Common myeloid progenitor, CD34-positive (primary cell): Measurements from ENCODE around the gene LTBP1.

Experiments
- CTCF ChIA-PET: fragments of 350-600 bp; sonication (Branson Sonifier 250); formaldehyde crosslinking; loops from one replicate; lab custom pipeline; 2021; ENCODE audit warnings: antibody characterized with exemption; lab: Charles Lee
- POLR2A ChIA-PET: fragments of 350-600 bp; sonication (Branson Sonifier 250); formaldehyde crosslinking; loops from one replicate; lab custom pipeline; 2021; ENCODE audit warnings: antibody characterized with exemption; lab: Charles Lee
- DNase-seq, 3 donors: peaks; one replicate each; pipeline versions ENCODE4 v3.0.0 to v3.0.0-alpha.2; 2013
- H3K27ac ChIP-seq, 2 experiments: 1 replicate in 1 of 2; 2 replicates in 1 of 2; pipeline ENCODE4 v1.7.0; 2013; ENCODE audit warnings: inconsistent platforms in 2 of 2, low read length in 2 of 2, mild to moderate bottlenecking in 2 of 2, low read depth in 1 of 2, moderate library complexity in 1 of 2; ENCODE audit not compliant: severe bottlenecking in 2 of 2, insufficient read depth in 1 of 2, poor library complexity in 1 of 2
- H3K27me3 ChIP-seq, 5 experiments: replicated peaks in 2 of 5; 1 replicate in 3 of 5; 2 replicates in 2 of 5; pipeline versions ENCODE4 v1.6.1 to v1.7.0; 2013; ENCODE audit warnings: low read length in 4 of 5, mild to moderate bottlenecking in 2 of 5, moderate library complexity in 2 of 5, inconsistent platforms in 1 of 5; ENCODE audit not compliant: insufficient read depth in 5 of 5, control insufficient read depth in 4 of 5
- H3K36me3 ChIP-seq, 4 experiments: 1 replicate in 2 of 4; 2 replicates in 2 of 4; pipeline versions ENCODE4 v1.6.1 to v1.7.0; 2013; ENCODE audit warnings: low read length in 3 of 4, control low read depth in 1 of 4, mild to moderate bottlenecking in 1 of 4; ENCODE audit not compliant: control insufficient read depth in 4 of 4, insufficient read depth in 4 of 4
- H3K4me1 ChIP-seq, 4 experiments: 1 replicate in 3 of 4; 2 replicates in 1 of 4; pipeline versions ENCODE4 v1.6.1 to v1.7.1; 2013; ENCODE audit warnings: low read length in 3 of 4, mild to moderate bottlenecking in 3 of 4, control low read depth in 1 of 4, inconsistent platforms in 1 of 4, moderate library complexity in 1 of 4; ENCODE audit not compliant: control insufficient read depth in 4 of 4, insufficient read depth in 4 of 4; ENCODE audit errors: control extremely low read depth in 1 of 4
- H3K4me3 ChIP-seq, 7 experiments: 1 replicate in 4 of 7; 2 replicates in 3 of 7; pipeline versions ENCODE4 v1.5.1 to v1.7.0; 2013; ENCODE audit warnings: mild to moderate bottlenecking in 7 of 7, low read length in 6 of 7, moderate library complexity in 6 of 7, inconsistent platforms in 2 of 7, low read depth in 2 of 7, control low read depth in 1 of 7; ENCODE audit not compliant: insufficient read depth in 4 of 7, control insufficient read depth in 1 of 7; ENCODE audit errors: extremely low read depth in 1 of 7
- H3K9me3 ChIP-seq, 5 experiments: 1 replicate in 4 of 5; 2 replicates in 1 of 5; pipeline versions ENCODE4 v1.6.1 to v1.7.1; 2013; ENCODE audit warnings: low read length in 4 of 5, mild to moderate bottlenecking in 2 of 5, inconsistent platforms in 1 of 5, low read depth in 1 of 5, moderate library complexity in 1 of 5; ENCODE audit not compliant: control insufficient read depth in 4 of 5, insufficient read depth in 2 of 5; ENCODE audit errors: control extremely low read depth in 1 of 5
- WGBS: methylation state at CpG from one replicate; pipeline ENCODE4 v1.1.5; 2013; ENCODE audit not compliant: insufficient coverage; 5-methylcytosine and 5-hydroxymethylcytosine counted together

Gene LTBP1

GRCh38 chr2:33020883-33021282 lies 74.1 kb downstream of the LTBP1 start:
- DNase-seq, result no peak
- Histone ChIP-seq H3K27me3 (no peaks in the 10 kb centered on the region), H3K4me1 (peaks cover 15 to 40% (median 26%) of the 10 kb centered on the region in 4 experiments), H3K4me3 (no peak overlapping the region), H3K27ac (no peak overlapping the region), H3K36me3 (no peaks in the 10 kb centered on the region), H3K9me3 (no peaks in the 10 kb centered on the region)
- WGBS, result 97% methylated on average over 5 of the region's 6 CpGs
- ChIA-PET CTCF (interaction anchor here (0.6 to 0.9 kb wide), 3 partner anchors 7 to 375 kb away, joined by 3 to 4 read pairs (median 3); no protein-coding TSS in a partner anchor), POLR2A (no interaction called here)

DNA sequence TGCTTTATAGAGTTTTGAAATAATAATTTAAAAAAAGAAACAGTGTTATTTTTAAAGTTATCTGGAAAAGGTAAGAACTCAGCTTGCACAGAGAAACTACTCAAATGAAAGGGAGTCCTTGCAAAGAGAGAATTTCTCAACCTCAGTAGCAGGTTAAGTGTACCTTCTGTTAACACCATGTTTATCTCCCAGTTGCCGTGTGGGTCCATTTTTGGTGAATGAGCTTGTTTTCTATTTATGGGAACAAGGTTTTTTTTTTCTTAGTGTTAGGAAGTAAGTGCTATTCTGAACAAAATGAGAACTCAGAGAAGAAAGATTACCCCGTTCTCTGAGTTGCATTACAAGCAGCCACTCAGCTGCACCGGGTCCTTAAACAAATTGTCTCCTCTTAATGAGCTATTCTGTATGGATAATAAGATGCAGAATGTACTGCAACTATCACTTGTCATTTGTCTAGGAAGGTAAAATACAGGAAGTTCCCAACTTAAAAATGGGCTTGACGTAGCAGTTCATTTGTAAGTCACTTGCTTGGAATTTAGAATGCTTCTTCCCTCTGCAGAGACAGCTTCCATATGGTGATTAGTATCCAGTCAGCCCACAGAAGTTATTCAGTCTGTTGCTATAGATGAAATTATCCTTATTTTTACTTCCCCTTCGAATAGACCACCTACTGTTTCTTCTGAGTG lies 74.9 kb downstream of the LTBP1 start:
- Histone ChIP-seq H3K36me3 (no peaks in the 10 kb centered on the region), H3K4me1 (peaks cover 15 to 40% (median 26%) of the 10 kb centered on the region in 4 experiments), H3K27me3 (no peaks in the 10 kb centered on the region), H3K27ac (no peak overlapping the region), H3K4me3 (peak overlapping the region in 3 of 7 experiments; percentile 19 to 27 (median 21)), H3K9me3 (no peaks in the 10 kb centered on the region)
- 33% methylated on average over 1 of the region's 5 CpGs for WGBS
- CTCF ChIA-PET, result interaction anchor here (0.6 to 1.0 kb wide), 5 partner anchors 8 to 104 kb away, joined by 3 to 4 read pairs (median 3); no protein-coding TSS in a partner anchor
- POLR2A ChIA-PET, result no interaction called here
- DNase-seq, result peak in 2 of 3 donors; percentile 57 to 78

DNA sequence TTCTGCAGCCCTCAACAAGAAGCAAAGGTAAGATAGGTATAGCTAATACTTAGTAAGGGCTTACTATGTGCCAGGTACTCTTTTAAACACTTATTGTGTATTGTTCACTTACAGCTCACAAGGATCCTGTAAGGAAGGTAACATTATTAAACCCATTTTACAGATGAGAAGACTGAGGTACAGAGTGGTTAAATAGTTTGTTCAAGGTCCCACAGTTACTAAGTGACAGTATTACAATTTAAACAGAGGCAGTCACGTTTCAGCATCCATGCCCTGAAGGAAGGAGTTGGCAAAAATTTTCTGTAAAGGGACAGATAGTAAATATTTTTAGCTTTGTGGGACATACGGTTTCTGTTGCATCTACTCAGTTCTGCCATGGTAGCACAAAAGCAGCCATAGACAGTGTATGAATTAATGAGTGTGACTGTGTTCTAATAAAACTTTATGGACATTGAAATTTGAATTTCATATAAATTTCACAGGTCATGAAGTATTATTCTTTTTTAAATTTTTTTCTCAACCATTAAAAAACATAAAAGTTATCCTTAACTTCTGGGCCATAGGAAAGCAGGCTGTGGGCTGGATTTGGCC lies 75.7 kb downstream of the LTBP1 start:
- Histone ChIP-seq H3K27ac (peak overlapping the region; percentile 61 to 68), H3K27me3 (no peaks in the 10 kb centered on the region), H3K36me3 (no peaks in the 10 kb centered on the region), H3K4me1 (peaks cover 15 to 40% (median 26%) of the 10 kb centered on the region in 4 experiments), H3K4me3 (peak overlapping the region in 2 of 7 experiments; percentile 6 to 38), H3K9me3 (no peaks in the 10 kb centered on the region)
- 57% methylated on average over 1 of the region's 2 CpGs for WGBS
- ChIA-PET CTCF (interaction anchor here (0.6 to 1.0 kb wide), 3 partner anchors 9 to 103 kb away, joined by 3 to 4 read pairs (median 3); no protein-coding TSS in a partner anchor), POLR2A (no interaction called here)
- no peak for DNase-seq

GRCh38 chr2:33022989-33023727 lies 76.4 kb downstream of the LTBP1 start:
- Histone ChIP-seq H3K27ac (peak overlapping the region; percentile 61 to 68), H3K4me3 (peak overlapping the region in 2 of 7 experiments; percentile 6 to 38), H3K36me3 (no peaks in the 10 kb centered on the region), H3K27me3 (no peaks in the 10 kb centered on the region), H3K4me1 (peaks cover 15 to 40% (median 26%) of the 10 kb centered on the region in 4 experiments), H3K9me3 (no peaks in the 10 kb centered on the region)
- peak; percentile 83 to 98 (median 95) for DNase-seq
- POLR2A ChIA-PET, result no interaction called here
- CTCF ChIA-PET, result interaction anchor here (1.2 kb wide), 1 partner anchor 9 kb away, joined by 8 read pairs; no protein-coding TSS in a partner anchor
- WGBS, result no CpG with 5 or more reads among the region's 6 CpGs

- peak overlapping the region in 1 of 2 experiments; percentile 68 for H3K27ac ChIP-seq
- 100% methylated on average over 1 of the region's 2 CpGs for WGBS
- DNase-seq, result peak in 2 of 3 donors; percentile 45 to 71
Observed at GRCh38 chr2:33023728-33024500, 77.2 kb downstream of the LTBP1 start.

DNA sequence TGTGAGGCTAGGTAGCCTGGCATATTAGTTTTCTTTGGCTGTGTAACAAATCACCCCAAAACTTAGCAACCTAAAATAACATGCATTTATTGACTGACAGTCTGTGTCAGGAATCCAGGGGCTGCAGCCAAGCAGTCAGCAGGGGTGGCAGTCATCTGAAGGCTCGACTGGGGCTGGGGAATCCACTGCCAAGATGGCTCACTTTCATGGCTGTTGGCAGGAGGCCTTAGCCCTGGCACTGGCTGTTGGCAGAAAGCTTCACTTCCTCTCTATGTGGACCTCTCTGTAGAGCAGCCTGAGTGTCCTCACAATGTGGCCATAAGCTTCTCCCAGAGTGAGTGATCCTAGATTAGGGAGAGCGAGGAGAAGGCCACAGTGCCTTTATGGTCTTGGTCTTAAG lies 78.0 kb downstream of the LTBP1 start:
- ChIA-PET CTCF (interaction anchor here (1.1 kb wide), 1 partner anchor 18 kb away, joined by 3 read pairs; no protein-coding TSS in a partner anchor), POLR2A (no interaction called here)
- no peak overlapping the region for H3K27ac ChIP-seq

More at GRCh38 chr2:33023728-33024500, 77.2 kb downstream of the LTBP1 start:
- Histone ChIP-seq H3K27me3 (no peaks in the 10 kb centered on the region), H3K4me3 (peak overlapping the region in 1 of 7 experiments; percentile 22), H3K9me3 (no peaks in the 10 kb centered on the region), H3K36me3 (no peaks in the 10 kb centered on the region), H3K4me1 (peaks cover 15 to 40% (median 26%) of the 10 kb centered on the region in 4 experiments)
- ChIA-PET POLR2A (no interaction called here), CTCF (interaction anchor here (1.2 kb wide), 1 partner anchor 8 kb away, joined by 8 read pairs; no protein-coding TSS in a partner anchor)

More for the DNA sequence above, 78.0 kb downstream of the LTBP1 start:
- Histone ChIP-seq H3K4me1 (peaks cover 15 to 40% (median 26%) of the 10 kb centered on the region in 4 experiments), H3K27me3 (no peaks in the 10 kb centered on the region), H3K4me3 (no peak overlapping the region), H3K36me3 (no peaks in the 10 kb centered on the region), H3K9me3 (no peaks in the 10 kb centered on the region)
- 91% methylated on average over 2 of the region's 2 CpGs for WGBS
- no peak for DNase-seq
